H1 (cell line): ENCODE data around the gene G6PC3. TPM values are rescaled to one million over a fixed set of nuclear protein-coding genes. Genes with fewer than 3 reads are reported as not detected.

Experiments used
- CTCF ChIA-PET: fragments of 300-600 bp; sonication (Branson Sonifier 250); formaldehyde crosslinking; loops from one replicate; lab custom pipeline; 2021; ENCODE audit not compliant: partially characterized antibody; lab: Charles Lee
- POLR2A ChIA-PET: fragments of 300-600 bp; sonication (Branson Sonifier 250); formaldehyde crosslinking; loops from one replicate; lab custom pipeline; 2021; ENCODE audit warnings: inconsistent platforms; ENCODE audit not compliant: partially characterized antibody; lab: Charles Lee
- DNase-seq, 2 experiments: peaks; one replicate each; pipeline versions ENCODE4 v3.0.0 to v3.0.0-alpha.2; 2010 to 2022; ENCODE audit warnings: low spot score in 2 of 2, low read depth in 1 of 2, mixed read lengths in 1 of 2
- FAIRE-seq: peaks from 2 replicates; lab custom pipeline; 2011; peaks lifted over from hg19 to GRCh38; lab: Jason Lieb, UNC
- H2AFZ ChIP-seq: 2 replicates; pipeline ENCODE4 v1.8.1; 2012; ENCODE audit warnings: low read length, inconsistent platforms
- H2AK5ac ChIP-seq: 2 replicates; pipeline ENCODE4 v1.6.1; 2013; ENCODE audit warnings: low read depth, low read length
- H2BK120ac ChIP-seq: replicated peaks from 2 replicates; pipeline ENCODE3; 2013; ENCODE audit warnings: low read depth, low read length, inconsistent platforms
- H2BK12ac ChIP-seq: 2 replicates; pipeline ENCODE4 v1.6.1; 2013; ENCODE audit warnings: low read depth, low read length
- H2BK15ac ChIP-seq: 2 replicates; pipeline ENCODE4 v1.6.1; 2013; ENCODE audit warnings: low read length
- H2BK20ac ChIP-seq: 2 replicates; pipeline ENCODE4 v1.6.1; 2013; ENCODE audit warnings: low read length
- H2BK5ac ChIP-seq: 2 replicates; pipeline ENCODE4 v1.6.1; 2013; ENCODE audit warnings: low read depth, low read length
- H3K14ac ChIP-seq: 2 replicates; pipeline ENCODE4 v1.6.1; 2013; ENCODE audit warnings: inconsistent platforms; ENCODE audit not compliant: insufficient read length
- H3K18ac ChIP-seq: 2 replicates; pipeline ENCODE4 v1.6.1; 2013; ENCODE audit warnings: low read length; ENCODE audit errors: extremely low read depth
- H3K23ac ChIP-seq: 2 replicates; pipeline ENCODE4 v1.6.1; 2013; ENCODE audit warnings: inconsistent platforms; ENCODE audit not compliant: insufficient read length
- H3K23me2 ChIP-seq: 2 replicates; pipeline ENCODE4 v1.6.1; 2013; ENCODE audit warnings: low read depth, low read length
- H3K27ac ChIP-seq: 2 replicates; pipeline ENCODE4 v1.6.1; 2011; ENCODE audit warnings: low read depth, low read length, inconsistent platforms
- H3K27me3 ChIP-seq, 4 experiments: replicated peaks in 1 of 4; 1 replicate in 1 of 4; 2 replicates in 3 of 4; pipeline versions ENCODE4 v1.6.1 to v1.8.1; 2011 to 2013; ENCODE audit warnings: low read length in 3 of 4, mild to moderate bottlenecking in 3 of 4, inconsistent platforms in 2 of 4, mixed read lengths in 2 of 4, moderate library complexity in 1 of 4; ENCODE audit not compliant: control insufficient read depth in 3 of 4, insufficient read depth in 3 of 4; ENCODE audit errors: extremely low read depth in 1 of 4
- H3K36me3 ChIP-seq, 4 experiments: 2 replicates each; pipeline versions ENCODE4 v1.6.1 to v1.8.1; 2011 to 2013; ENCODE audit warnings: mild to moderate bottlenecking in 4 of 4, low read length in 3 of 4, moderate library complexity in 2 of 4, control low read depth in 1 of 4, inconsistent platforms in 1 of 4; ENCODE audit not compliant: insufficient read depth in 4 of 4, control insufficient read depth in 2 of 4
- H3K4ac ChIP-seq: replicated peaks from 2 replicates; pipeline ENCODE3; 2013; ENCODE audit warnings: low read length, low read depth, mixed read lengths, inconsistent platforms; ENCODE audit not compliant: insufficient read length
- H3K4me1 ChIP-seq, 4 experiments: replicated peaks in 1 of 4; 1 replicate in 1 of 4; 2 replicates in 3 of 4; pipeline versions ENCODE4 v1.6.1 to v1.8.1; 2011 to 2013; ENCODE audit warnings: low read length in 3 of 4, inconsistent platforms in 2 of 4, mixed read lengths in 1 of 4; ENCODE audit not compliant: insufficient read depth in 4 of 4, control insufficient read depth in 3 of 4
- H3K4me2 ChIP-seq, 2 experiments: 2 replicates each; pipeline versions ENCODE4 v1.6.1 to v1.8.1; 2011 to 2013; ENCODE audit warnings: low read depth in 2 of 2, low read length in 2 of 2, control low read depth in 1 of 2, inconsistent platforms in 1 of 2, mild to moderate bottlenecking in 1 of 2; ENCODE audit not compliant: insufficient read depth in 1 of 2
- H3K4me3 ChIP-seq, 4 experiments: fragments of 200-600, 300-600 bp in 1 of 4; sonication (generic), shearing (Covaris generic), sonication (Bioruptor Twin) in 1 of 4; 2 replicates each; pipeline versions ENCODE4 v1.5.1 to v1.8.1; 2011 to 2016; ENCODE audit warnings: low read length in 4 of 4, low read depth in 3 of 4, control low read depth in 2 of 4, inconsistent platforms in 2 of 4, mild to moderate bottlenecking in 2 of 4, mixed read lengths in 1 of 4, moderate library complexity in 1 of 4; ENCODE audit not compliant: insufficient read depth in 2 of 4; ENCODE audit errors: extremely low read depth in 1 of 4
- H3K56ac ChIP-seq: replicated peaks from 2 replicates; pipeline ENCODE3; 2013; ENCODE audit warnings: low read depth, mild to moderate bottlenecking, mixed read lengths, low read length, inconsistent platforms; ENCODE audit not compliant: insufficient read length
- H3K79me1 ChIP-seq: 2 replicates; pipeline ENCODE4 v1.6.1; 2013; ENCODE audit warnings: low read depth, low read length, control low read depth
- H3K79me2 ChIP-seq, 2 experiments: 2 replicates each; pipeline versions ENCODE4 v1.6.1 to v1.8.1; 2012 to 2013; ENCODE audit warnings: low read length in 2 of 2, mild to moderate bottlenecking in 2 of 2, inconsistent platforms in 1 of 2; ENCODE audit not compliant: insufficient read depth in 2 of 2, control insufficient read depth in 1 of 2
- H3K9ac ChIP-seq, 4 experiments: replicated peaks in 1 of 4; 1 replicate in 1 of 4; 2 replicates in 3 of 4; pipeline versions ENCODE4 v1.6.1 to v1.8.1; 2011 to 2013; ENCODE audit warnings: low read depth in 3 of 4, low read length in 3 of 4, control low read depth in 2 of 4, mild to moderate bottlenecking in 2 of 4, moderate library complexity in 2 of 4, inconsistent platforms in 1 of 4; ENCODE audit errors: extremely low read depth in 1 of 4
- H3K9me3 ChIP-seq, 2 experiments: 2 replicates each; pipeline versions ENCODE4 v1.6.1 to v1.8.1; 2012 to 2013; ENCODE audit warnings: mild to moderate bottlenecking in 2 of 2, moderate library complexity in 2 of 2, control low read depth in 1 of 2, inconsistent platforms in 1 of 2, low read depth in 1 of 2, low read length in 1 of 2, mixed read lengths in 1 of 2; ENCODE audit not compliant: insufficient read depth in 2 of 2
- H4K20me1 ChIP-seq, 2 experiments: replicated peaks in 1 of 2; 2 replicates each; pipeline versions ENCODE3 to v1.8.1; 2011 to 2013; ENCODE audit warnings: inconsistent platforms in 2 of 2, low read length in 2 of 2, mild to moderate bottlenecking in 1 of 2; ENCODE audit not compliant: insufficient read depth in 2 of 2, control insufficient read depth in 1 of 2
- H4K5ac ChIP-seq: 2 replicates; pipeline ENCODE4 v1.6.1; 2013; ENCODE audit warnings: low read length, low read depth, mixed read lengths, inconsistent platforms; ENCODE audit not compliant: insufficient read length
- H4K8ac ChIP-seq: 2 replicates; pipeline ENCODE4 v1.8.0; 2013; ENCODE audit warnings: mild to moderate bottlenecking, moderate library complexity, low read length, inconsistent platforms; ENCODE audit not compliant: insufficient read depth; ENCODE audit errors: extremely low read depth
- H4K91ac ChIP-seq: replicated peaks from 2 replicates; pipeline ENCODE3; 2013; ENCODE audit warnings: low read length, mixed read lengths, inconsistent platforms; ENCODE audit not compliant: insufficient read length
- CBX8 ChIP-seq: fragments of 300-800, 300-1000 bp; sonication (generic); IDR thresholded peaks from 2 replicates; pipeline ENCODE4 v1.7.1; 2016; ENCODE audit warnings: low read depth, low read length, borderline replicate concordance
- GTF2F1 ChIP-seq: IDR thresholded peaks from 2 replicates; pipeline ENCODE4 v1.6.1; 2012; ENCODE audit warnings: low read depth, low read length, improper control_type of control experiment, borderline replicate concordance
- POLR2A ChIP-seq, 2 experiments: IDR thresholded peaks; 1 replicate in 1 of 2; 2 replicates in 1 of 2; pipeline ENCODE4 v1.6.1; 2011; ENCODE audit warnings: low read depth in 2 of 2, low read length in 2 of 2, mild to moderate bottlenecking in 2 of 2; ENCODE audit errors: control extremely low read depth in 1 of 2
- SAP30 ChIP-seq: fragments of 300-600 bp; sonication (generic); IDR thresholded peaks from 2 replicates; pipeline ENCODE4 v1.7.1; 2012; ENCODE audit warnings: low read length, moderate library complexity, mild to moderate bottlenecking, inconsistent platforms; ENCODE audit not compliant: insufficient read depth, insufficient replicate concordance
- SP2 ChIP-seq: IDR thresholded peaks from 2 replicates; pipeline ENCODE4 v1.6.1; 2012; ENCODE audit warnings: mild to moderate bottlenecking, low read length, inconsistent platforms
- TBP ChIP-seq: IDR thresholded peaks from 2 replicates; pipeline ENCODE4 v1.6.1; 2011; ENCODE audit warnings: low read depth, low read length, improper control_type of control experiment
- YY1 ChIP-seq: IDR thresholded peaks from 2 replicates; pipeline ENCODE4 v1.6.1; 2011; ENCODE audit warnings: low read depth, mild to moderate bottlenecking, low read length
- WGBS, 2 experiments: shearing (Covaris generic) in 1 of 2; methylation state at CpG; one replicate each; pipeline versions ENCODE4 v1.1.6 to v1.1.7; 2013 to 2015; ENCODE audit warnings: low lambda C conversion rate in 2 of 2, mixed read lengths in 2 of 2, inconsistent platforms in 1 of 2, low coverage in 1 of 2, missing lambda C conversion rate in 1 of 2; ENCODE audit not compliant: insufficient replicate concordance in 2 of 2, insufficient coverage in 1 of 2, insufficient read length in 1 of 2; ENCODE audit errors: extremely low coverage in 1 of 2, missing lambda C conversion rate in 1 of 2; 5-methylcytosine and 5-hydroxymethylcytosine counted together
- polyA plus RNA-seq, 7 experiments: library from polyadenylated mRNA; depleted of rRNA in 3 of 7; stranded (reverse) in 5 of 7; unstranded in 2 of 7; fragments of >200 nt in 5 of 7; fragments of 200-250 nt in 2 of 7; gene quantifications; 1 replicate in 5 of 7; 2 replicates in 1 of 7; 4 replicates in 1 of 7; pipeline versions ENCODE4 v1.2.1 to v1.2.3, GENCODE V29; 2011 to 2013; ENCODE audit warnings: missing spikeins in 2 of 7, mixed read lengths in 2 of 7
- total RNA-seq: library from RNA; stranded (reverse); fragmentation: NEBNext Ultra II Directional; extraction: Animal tissue kit (Norgen Biotek cat#: 25700); gene quantifications from 2 replicates; pipeline ENCODE4 v1.2.1, GENCODE V29; 2021
- TF ChIP-seq, protein P1 (sequence below), 3 experiments: IDR thresholded peaks; 1 replicate in 2 of 3; 2 replicates in 1 of 3; pipeline versions ENCODE4 v1.5.1 to v1.6.1; 2011; ENCODE audit warnings: low read length in 3 of 3, mild to moderate bottlenecking in 3 of 3, inconsistent platforms in 2 of 3, low read depth in 1 of 3, moderate library complexity in 1 of 3; ENCODE audit not compliant: insufficient read depth in 1 of 3; ENCODE audit errors: control extremely low read depth in 1 of 3

Gene G6PC3
- total and polyA plus RNA-seq, 2 of the 8 experiments (the other 6 are each of a cell fraction or from before 2014, with no cell fraction given) = 104 to 343 TPM

GRCh38 chr17:44095647-44096496, 25.3 kb downstream of the G6PC3 start:
- H2AFZ ChIP-seq = no peak overlapping the region
- peak overlapping the region; percentile 30 for H3K4ac ChIP-seq
- peak overlapping the region; percentile 83; the same call in 1 of the 2 replicates for H2BK15ac ChIP-seq
- peaks cover 1 to 11% (median 6%) of the 10 kb centered on the region in 4 experiments for H3K4me1 ChIP-seq
- 0 out of 2 replicates have a peak, but pooled peaks cover 3% of the 10 kb centered on the region for H3K79me1 ChIP-seq
- no peak overlapping the region; the same call in 1 of the 2 replicates for H2AK5ac ChIP-seq
- no peak overlapping the region for H2BK120ac ChIP-seq
- no peaks in the 10 kb centered on the region for H3K27me3 ChIP-seq
- H3K56ac ChIP-seq = no peak overlapping the region
- H4K91ac ChIP-seq = peak overlapping the region; percentile 81
- POLR2A ChIA-PET = interaction anchor here (0.8 to 2.7 kb wide), 16 partner anchors 9 to 93 kb away, joined by 3 to 14 read pairs (median 4); partner anchors contain the start of genes ASB16, HDAC5, LSM12 and TMUB2
- H3K23me2 ChIP-seq = peaks cover 2% of the 10 kb centered on the region
- H3K79me2 ChIP-seq = peaks cover 0 to 6% of the 10 kb centered on the region in 2 experiments; a peak in 1 of 4 replicates
- H4K8ac ChIP-seq = peak overlapping the region; percentile 91; the same call in 1 of the 2 replicates
- H4K20me1 ChIP-seq = no peaks in the 10 kb centered on the region
- peak overlapping the region; percentile 95; the same call in 1 of the 2 replicates for H2BK20ac ChIP-seq
- peak overlapping the region; percentile 98 for H2BK5ac ChIP-seq
- no peaks in the 10 kb centered on the region for H3K9me3 ChIP-seq
- WGBS, 2 experiments = 10% methylated on average over 11 of the region's 12 CpGs; no CpG with 5 or more reads in 1 of the 2 experiments
- H4K5ac ChIP-seq = peak overlapping the region; percentile 69
- H3K36me3 ChIP-seq = peaks cover 2 to 17% (median 12%) of the 10 kb centered on the region in 4 experiments; a peak in 6 of 8 replicates
- FAIRE-seq = peak; percentile 87
- H3K9ac ChIP-seq = peak overlapping the region in 3 of 4 experiments; percentile 47 to 78 (median 74); a peak in 6 of 7 replicates
- H3K23ac ChIP-seq = no peak overlapping the region
- peak overlapping the region; percentile 92 for H3K27ac ChIP-seq
- peak overlapping the region; percentile 94 for H3K18ac ChIP-seq
- H3K14ac ChIP-seq = no peak overlapping the region
- peak overlapping the region; percentile 82 to 96 for H3K4me2 ChIP-seq
- DNase-seq = peak; percentile 78 to 86
- H3K4me3 ChIP-seq = peak overlapping the region; percentile 32 to 53 (median 45); a peak in 7 of 8 replicates
- CTCF ChIA-PET = interaction anchor here (0.6 to 34.4 kb wide), 7 partner anchors 9 to 1391 kb away, joined by 3 to 638 read pairs (median 4); partner anchors contain the start of gene HDAC5
- H2BK12ac ChIP-seq = peak overlapping the region; percentile 88; the same call in 1 of the 2 replicates
- TF ChIP-seq POLR2A (IDR thresholded peaks at IDR 0.05; ENCODE audit: control extremely low read depth in 1 of 2, low read depth in 2 of 2, low read length in 2 of 2) (peak in 1 of 2 experiments; percentile 67; a peak in 2 of 3 replicates), SAP30 (no peak), YY1 (no peak), TBP (peak; percentile 25; the same call in 1 of the 2 replicates), CBX8 (no peak), GTF2F1 (no peak), SP2 (no peak)
- TF ChIP-seq, protein P1, sequence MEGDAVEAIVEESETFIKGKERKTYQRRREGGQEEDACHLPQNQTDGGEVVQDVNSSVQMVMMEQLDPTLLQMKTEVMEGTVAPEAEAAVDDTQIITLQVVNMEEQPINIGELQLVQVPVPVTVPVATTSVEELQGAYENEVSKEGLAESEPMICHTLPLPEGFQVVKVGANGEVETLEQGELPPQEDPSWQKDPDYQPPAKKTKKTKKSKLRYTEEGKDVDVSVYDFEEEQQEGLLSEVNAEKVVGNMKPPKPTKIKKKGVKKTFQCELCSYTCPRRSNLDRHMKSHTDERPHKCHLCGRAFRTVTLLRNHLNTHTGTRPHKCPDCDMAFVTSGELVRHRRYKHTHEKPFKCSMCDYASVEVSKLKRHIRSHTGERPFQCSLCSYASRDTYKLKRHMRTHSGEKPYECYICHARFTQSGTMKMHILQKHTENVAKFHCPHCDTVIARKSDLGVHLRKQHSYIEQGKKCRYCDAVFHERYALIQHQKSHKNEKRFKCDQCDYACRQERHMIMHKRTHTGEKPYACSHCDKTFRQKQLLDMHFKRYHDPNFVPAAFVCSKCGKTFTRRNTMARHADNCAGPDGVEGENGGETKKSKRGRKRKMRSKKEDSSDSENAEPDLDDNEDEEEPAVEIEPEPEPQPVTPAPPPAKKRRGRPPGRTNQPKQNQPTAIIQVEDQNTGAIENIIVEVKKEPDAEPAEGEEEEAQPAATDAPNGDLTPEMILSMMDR (IDR thresholded peaks at IDR 0.05; ENCODE audit: control extremely low read depth in 1 of 3, insufficient read depth in 1 of 3, low read depth in 1 of 3, low read length in 3 of 3) = no peak
